H1 (cell line): ENCODE results near the gene NOS3. TPM values are rescaled to one million over a fixed set of nuclear protein-coding genes. Genes with fewer than 3 reads are reported as not detected.
A peak's percentile ranks its signal among the peaks of the same experiment; 100 is the strongest.

Experiments
- CTCF ChIA-PET: fragments of 300-600 bp; sonication (Branson Sonifier 250); formaldehyde crosslinking; loops from one replicate; lab custom pipeline; 2021; ENCODE audit not compliant: partially characterized antibody; lab: Charles Lee
- POLR2A ChIA-PET: fragments of 300-600 bp; sonication (Branson Sonifier 250); formaldehyde crosslinking; loops from one replicate; lab custom pipeline; 2021; ENCODE audit warnings: inconsistent platforms; ENCODE audit not compliant: partially characterized antibody; lab: Charles Lee
- DNase-seq, 2 experiments: peaks; one replicate each; pipeline versions ENCODE4 v3.0.0 to v3.0.0-alpha.2; 2010 to 2022; ENCODE audit warnings: low spot score in 2 of 2, low read depth in 1 of 2, mixed read lengths in 1 of 2
- FAIRE-seq: peaks from 2 replicates; lab custom pipeline; 2011; peaks lifted over from hg19 to GRCh38; lab: Jason Lieb, UNC
- H2AFZ ChIP-seq: 2 replicates; pipeline ENCODE4 v1.8.1; 2012; ENCODE audit warnings: low read length, inconsistent platforms
- H2AK5ac ChIP-seq: 2 replicates; pipeline ENCODE4 v1.6.1; 2013; ENCODE audit warnings: low read depth, low read length
- H2BK120ac ChIP-seq: replicated peaks from 2 replicates; pipeline ENCODE3; 2013; ENCODE audit warnings: low read depth, low read length, inconsistent platforms
- H2BK12ac ChIP-seq: 2 replicates; pipeline ENCODE4 v1.6.1; 2013; ENCODE audit warnings: low read depth, low read length
- H2BK15ac ChIP-seq: 2 replicates; pipeline ENCODE4 v1.6.1; 2013; ENCODE audit warnings: low read length
- H2BK20ac ChIP-seq: 2 replicates; pipeline ENCODE4 v1.6.1; 2013; ENCODE audit warnings: low read length
- H2BK5ac ChIP-seq: 2 replicates; pipeline ENCODE4 v1.6.1; 2013; ENCODE audit warnings: low read depth, low read length
- H3K14ac ChIP-seq: 2 replicates; pipeline ENCODE4 v1.6.1; 2013; ENCODE audit warnings: inconsistent platforms; ENCODE audit not compliant: insufficient read length
- H3K18ac ChIP-seq: 2 replicates; pipeline ENCODE4 v1.6.1; 2013; ENCODE audit warnings: low read length; ENCODE audit errors: extremely low read depth
- H3K23ac ChIP-seq: 2 replicates; pipeline ENCODE4 v1.6.1; 2013; ENCODE audit warnings: inconsistent platforms; ENCODE audit not compliant: insufficient read length
- H3K23me2 ChIP-seq: 2 replicates; pipeline ENCODE4 v1.6.1; 2013; ENCODE audit warnings: low read depth, low read length
- H3K27ac ChIP-seq: 2 replicates; pipeline ENCODE4 v1.6.1; 2011; ENCODE audit warnings: low read depth, low read length, inconsistent platforms
- H3K27me3 ChIP-seq, 4 experiments: replicated peaks in 1 of 4; 1 replicate in 1 of 4; 2 replicates in 3 of 4; pipeline versions ENCODE4 v1.6.1 to v1.8.1; 2011 to 2013; ENCODE audit warnings: low read length in 3 of 4, mild to moderate bottlenecking in 3 of 4, inconsistent platforms in 2 of 4, mixed read lengths in 2 of 4, moderate library complexity in 1 of 4; ENCODE audit not compliant: control insufficient read depth in 3 of 4, insufficient read depth in 3 of 4; ENCODE audit errors: extremely low read depth in 1 of 4
- H3K36me3 ChIP-seq, 4 experiments: 2 replicates each; pipeline versions ENCODE4 v1.6.1 to v1.8.1; 2011 to 2013; ENCODE audit warnings: mild to moderate bottlenecking in 4 of 4, low read length in 3 of 4, moderate library complexity in 2 of 4, control low read depth in 1 of 4, inconsistent platforms in 1 of 4; ENCODE audit not compliant: insufficient read depth in 4 of 4, control insufficient read depth in 2 of 4
- H3K4ac ChIP-seq: replicated peaks from 2 replicates; pipeline ENCODE3; 2013; ENCODE audit warnings: low read length, low read depth, mixed read lengths, inconsistent platforms; ENCODE audit not compliant: insufficient read length
- H3K4me1 ChIP-seq, 4 experiments: replicated peaks in 1 of 4; 1 replicate in 1 of 4; 2 replicates in 3 of 4; pipeline versions ENCODE4 v1.6.1 to v1.8.1; 2011 to 2013; ENCODE audit warnings: low read length in 3 of 4, inconsistent platforms in 2 of 4, mixed read lengths in 1 of 4; ENCODE audit not compliant: insufficient read depth in 4 of 4, control insufficient read depth in 3 of 4
- H3K4me2 ChIP-seq, 2 experiments: 2 replicates each; pipeline versions ENCODE4 v1.6.1 to v1.8.1; 2011 to 2013; ENCODE audit warnings: low read depth in 2 of 2, low read length in 2 of 2, control low read depth in 1 of 2, inconsistent platforms in 1 of 2, mild to moderate bottlenecking in 1 of 2; ENCODE audit not compliant: insufficient read depth in 1 of 2
- H3K4me3 ChIP-seq, 4 experiments: fragments of 200-600, 300-600 bp in 1 of 4; sonication (generic), shearing (Covaris generic), sonication (Bioruptor Twin) in 1 of 4; 2 replicates each; pipeline versions ENCODE4 v1.5.1 to v1.8.1; 2011 to 2016; ENCODE audit warnings: low read length in 4 of 4, low read depth in 3 of 4, control low read depth in 2 of 4, inconsistent platforms in 2 of 4, mild to moderate bottlenecking in 2 of 4, mixed read lengths in 1 of 4, moderate library complexity in 1 of 4; ENCODE audit not compliant: insufficient read depth in 2 of 4; ENCODE audit errors: extremely low read depth in 1 of 4
- H3K56ac ChIP-seq: replicated peaks from 2 replicates; pipeline ENCODE3; 2013; ENCODE audit warnings: low read depth, mild to moderate bottlenecking, mixed read lengths, low read length, inconsistent platforms; ENCODE audit not compliant: insufficient read length
- H3K79me1 ChIP-seq: 2 replicates; pipeline ENCODE4 v1.6.1; 2013; ENCODE audit warnings: low read depth, low read length, control low read depth
- H3K79me2 ChIP-seq, 2 experiments: 2 replicates each; pipeline versions ENCODE4 v1.6.1 to v1.8.1; 2012 to 2013; ENCODE audit warnings: low read length in 2 of 2, mild to moderate bottlenecking in 2 of 2, inconsistent platforms in 1 of 2; ENCODE audit not compliant: insufficient read depth in 2 of 2, control insufficient read depth in 1 of 2
- H3K9ac ChIP-seq, 4 experiments: replicated peaks in 1 of 4; 1 replicate in 1 of 4; 2 replicates in 3 of 4; pipeline versions ENCODE4 v1.6.1 to v1.8.1; 2011 to 2013; ENCODE audit warnings: low read depth in 3 of 4, low read length in 3 of 4, control low read depth in 2 of 4, mild to moderate bottlenecking in 2 of 4, moderate library complexity in 2 of 4, inconsistent platforms in 1 of 4; ENCODE audit errors: extremely low read depth in 1 of 4
- H3K9me3 ChIP-seq, 2 experiments: 2 replicates each; pipeline versions ENCODE4 v1.6.1 to v1.8.1; 2012 to 2013; ENCODE audit warnings: mild to moderate bottlenecking in 2 of 2, moderate library complexity in 2 of 2, control low read depth in 1 of 2, inconsistent platforms in 1 of 2, low read depth in 1 of 2, low read length in 1 of 2, mixed read lengths in 1 of 2; ENCODE audit not compliant: insufficient read depth in 2 of 2
- H4K20me1 ChIP-seq, 2 experiments: replicated peaks in 1 of 2; 2 replicates each; pipeline versions ENCODE3 to v1.8.1; 2011 to 2013; ENCODE audit warnings: inconsistent platforms in 2 of 2, low read length in 2 of 2, mild to moderate bottlenecking in 1 of 2; ENCODE audit not compliant: insufficient read depth in 2 of 2, control insufficient read depth in 1 of 2
- H4K5ac ChIP-seq: 2 replicates; pipeline ENCODE4 v1.6.1; 2013; ENCODE audit warnings: low read length, low read depth, mixed read lengths, inconsistent platforms; ENCODE audit not compliant: insufficient read length
- H4K8ac ChIP-seq: 2 replicates; pipeline ENCODE4 v1.8.0; 2013; ENCODE audit warnings: mild to moderate bottlenecking, moderate library complexity, low read length, inconsistent platforms; ENCODE audit not compliant: insufficient read depth; ENCODE audit errors: extremely low read depth
- H4K91ac ChIP-seq: replicated peaks from 2 replicates; pipeline ENCODE3; 2013; ENCODE audit warnings: low read length, mixed read lengths, inconsistent platforms; ENCODE audit not compliant: insufficient read length
- GTF2F1 ChIP-seq: IDR thresholded peaks from 2 replicates; pipeline ENCODE4 v1.6.1; 2012; ENCODE audit warnings: low read depth, low read length, improper control_type of control experiment, borderline replicate concordance
- TEAD4 ChIP-seq: IDR thresholded peaks from 2 replicates; pipeline ENCODE4 v1.6.1; 2012; ENCODE audit warnings: low read depth, low read length, inconsistent platforms, mixed read lengths
- WGBS, 2 experiments: shearing (Covaris generic) in 1 of 2; methylation state at CpG; one replicate each; pipeline versions ENCODE4 v1.1.6 to v1.1.7; 2013 to 2015; ENCODE audit warnings: low lambda C conversion rate in 2 of 2, mixed read lengths in 2 of 2, inconsistent platforms in 1 of 2, low coverage in 1 of 2, missing lambda C conversion rate in 1 of 2; ENCODE audit not compliant: insufficient replicate concordance in 2 of 2, insufficient coverage in 1 of 2, insufficient read length in 1 of 2; ENCODE audit errors: extremely low coverage in 1 of 2, missing lambda C conversion rate in 1 of 2; 5-methylcytosine and 5-hydroxymethylcytosine counted together
- polyA plus RNA-seq, 7 experiments: library from polyadenylated mRNA; depleted of rRNA in 3 of 7; stranded (reverse) in 5 of 7; unstranded in 2 of 7; fragments of >200 nt in 5 of 7; fragments of 200-250 nt in 2 of 7; gene quantifications; 1 replicate in 5 of 7; 2 replicates in 1 of 7; 4 replicates in 1 of 7; pipeline versions ENCODE4 v1.2.1 to v1.2.3, GENCODE V29; 2011 to 2013; ENCODE audit warnings: missing spikeins in 2 of 7, mixed read lengths in 2 of 7
- total RNA-seq: library from RNA; stranded (reverse); fragmentation: NEBNext Ultra II Directional; extraction: Animal tissue kit (Norgen Biotek cat#: 25700); gene quantifications from 2 replicates; pipeline ENCODE4 v1.2.1, GENCODE V29; 2021
- TF ChIP-seq, protein P1 (sequence below): IDR thresholded peaks from 2 replicates; pipeline ENCODE4 v1.6.1; 2012; ENCODE audit warnings: inconsistent platforms

The NOS3 gene
- total and polyA plus RNA-seq, 2 of the 8 experiments (the other 6 are each of a cell fraction or from before 2014, with no cell fraction given), result 4.4 to 16.2 TPM

DNA sequence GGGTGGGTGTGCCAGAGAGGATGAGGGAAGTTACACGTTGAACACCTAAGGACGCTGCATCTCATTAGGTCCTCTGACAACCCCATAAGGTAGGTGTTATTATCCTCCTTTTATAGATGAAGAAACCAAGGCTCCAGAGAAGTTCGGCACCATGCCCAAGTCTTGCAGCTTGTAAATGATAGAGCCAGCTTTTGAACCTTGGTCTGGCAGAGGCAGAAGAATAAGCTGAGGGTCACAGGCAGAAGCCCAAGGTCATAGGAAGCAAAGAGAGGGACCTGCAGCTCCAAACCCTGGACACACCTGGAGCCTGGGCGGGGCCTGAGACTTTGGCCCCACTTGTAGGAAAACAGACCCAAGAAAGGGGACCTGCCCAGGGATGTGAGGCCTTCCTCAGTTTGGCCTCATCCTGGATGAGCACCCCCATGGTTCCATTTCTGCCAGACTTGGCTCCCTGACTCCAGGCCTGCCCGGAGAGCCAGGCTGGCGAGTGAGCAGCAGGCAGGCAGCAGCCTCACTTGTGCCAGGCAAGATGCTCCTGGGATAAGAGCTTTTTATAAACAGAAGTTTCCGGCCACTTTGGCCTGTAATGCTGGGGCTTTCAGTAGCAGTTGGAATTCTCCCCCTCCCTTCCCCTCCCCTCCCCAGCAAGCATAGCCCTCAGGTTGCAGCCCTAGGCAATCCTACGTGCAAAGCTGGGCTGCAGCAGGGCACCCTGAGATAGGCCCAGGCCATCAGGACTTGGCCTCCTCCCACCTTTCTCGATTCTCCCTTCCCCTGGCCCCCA is 15.1 kb upstream of the NOS3 start:
- Histone ChIP-seq H3K79me2 (no peaks in the 10 kb centered on the region), H3K14ac (no peak overlapping the region), H2BK12ac (no peak overlapping the region), H2BK120ac (no peak overlapping the region), H3K36me3 (no peaks in the 10 kb centered on the region), H2BK20ac (peak overlapping the region; percentile 80; the same call in 1 of the 2 replicates), H3K4ac (no peak overlapping the region), H2BK15ac (peak overlapping the region; percentile 98; the same call in 1 of the 2 replicates), H4K8ac (no peak overlapping the region), H2BK5ac (no peak overlapping the region), H4K5ac (no peak overlapping the region), H3K27me3 (peaks cover 2 to 30% (median 25%) of the 10 kb centered on the region in 4 experiments), H3K79me1 (no peaks in the 10 kb centered on the region; the same call in 1 of the 2 replicates), H3K9ac (no peak overlapping the region), H3K4me2 (peak overlapping the region; percentile 84 to 99), H3K56ac (no peak overlapping the region), H4K91ac (peak overlapping the region; percentile 49), H2AK5ac (no peak overlapping the region), H4K20me1 (peaks cover 2 to 9% of the 10 kb centered on the region in 2 experiments), H3K4me1 (peaks cover 9 to 47% (median 36%) of the 10 kb centered on the region in 4 experiments), H3K23me2 (peaks cover 23% of the 10 kb centered on the region), H3K18ac (peak overlapping the region; percentile 48), H3K9me3 (no peaks in the 10 kb centered on the region), H3K23ac (no peak overlapping the region), H3K4me3 (peak overlapping the region; percentile 33 to 93 (median 58); a peak in 7 of 8 replicates), H2AFZ (no peak overlapping the region), H3K27ac (no peak overlapping the region)
- ChIA-PET POLR2A (interaction anchor here (1.4 to 1.9 kb wide), 2 partner anchors 11 to 13 kb away, joined by 4 to 6 read pairs; no protein-coding TSS in a partner anchor), CTCF (interaction anchor here (0.9 to 27.0 kb wide), 6 partner anchors 1 to 139 kb away, joined by 3 to 797 read pairs (median 10); partner anchors contain the start of gene KCNH2)
- TF ChIP-seq GTF2F1 (no peak), TEAD4 (no peak)
- TF ChIP-seq, protein P1, sequence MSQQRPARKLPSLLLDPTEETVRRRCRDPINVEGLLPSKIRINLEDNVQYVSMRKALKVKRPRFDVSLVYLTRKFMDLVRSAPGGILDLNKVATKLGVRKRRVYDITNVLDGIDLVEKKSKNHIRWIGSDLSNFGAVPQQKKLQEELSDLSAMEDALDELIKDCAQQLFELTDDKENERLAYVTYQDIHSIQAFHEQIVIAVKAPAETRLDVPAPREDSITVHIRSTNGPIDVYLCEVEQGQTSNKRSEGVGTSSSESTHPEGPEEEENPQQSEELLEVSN, result no peak
- DNase-seq (no peak), FAIRE-seq (no peak)
- WGBS, 2 experiments, result 72% methylated on average over 9 of the region's 9 CpGs; no CpG with 5 or more reads in 1 of the 2 experiments
